ENCODE measurements around the gene TRAM1L1. TPM values are rescaled to one million over a fixed set of nuclear protein-coding genes. Genes with fewer than 3 reads are reported as not detected.

Gene TRAM1L1
- total RNA-seq, 1 donor from 2014 or later = not detected

- no peaks in the 10 kb centered on the region for H3K36me3 Mint-ChIP-seq (ENCODE audit: low read depth)
- H3K27ac Mint-ChIP-seq = no peak overlapping the region
- peaks cover 6% of the 10 kb centered on the region for H3K9me3 Mint-ChIP-seq
- ChIA-PET CTCF (no interaction called here), POLR2A (no interaction called here)
- DNase-seq (no peak), ATAC-seq (ENCODE audit: low read depth) (no peak)
- TF ChIP-seq CTCF (IDR thresholded peaks at IDR 0.05) = no peak
- intact Hi-C loops (cut with micrococcal nuclease) = no loop called here
- no peaks in the 10 kb centered on the region for H3K4me1 Mint-ChIP-seq
- no peak overlapping the region for H3K4me3 Mint-ChIP-seq
- no peaks in the 10 kb centered on the region for H3K27me3 Mint-ChIP-seq
Measured at GRCh38 chr4:117077760-117078159, 7.6 kb downstream of the TRAM1L1 start.

- ChIA-PET CTCF (no interaction called here), POLR2A (no interaction called here)
- H3K9me3 Mint-ChIP-seq = no peaks in the 10 kb centered on the region
- no peak overlapping the region for H3K4me3 Mint-ChIP-seq
- ATAC-seq (ENCODE audit: low read depth) (no peak), DNase-seq (no peak)
- H3K27ac Mint-ChIP-seq = no peak overlapping the region
- no peak for TF ChIP-seq CTCF (IDR thresholded peaks at IDR 0.05)
- intact Hi-C loops (cut with micrococcal nuclease) = no loop called here
- H3K36me3 Mint-ChIP-seq (ENCODE audit: low read depth) = no peaks in the 10 kb centered on the region
- no peaks in the 10 kb centered on the region for H3K27me3 Mint-ChIP-seq
- no peaks in the 10 kb centered on the region for H3K4me1 Mint-ChIP-seq
Measured at GRCh38 chr4:117068120-117068519, 17.3 kb downstream of the TRAM1L1 start.

GRCh38 chr4:117063961-117064696 lies 21.2 kb downstream of the TRAM1L1 start:
- no peak for TF ChIP-seq CTCF (IDR thresholded peaks at IDR 0.05)
- H3K4me1 Mint-ChIP-seq = no peaks in the 10 kb centered on the region
- no peak overlapping the region for H3K4me3 Mint-ChIP-seq
- peaks cover 6% of the 10 kb centered on the region for H3K9me3 Mint-ChIP-seq
- DNase-seq (no peak), ATAC-seq (ENCODE audit: low read depth) (no peak)
- POLR2A ChIA-PET = no interaction called here
- H3K36me3 Mint-ChIP-seq (ENCODE audit: low read depth) = no peaks in the 10 kb centered on the region
- no peaks in the 10 kb centered on the region for H3K27me3 Mint-ChIP-seq
- no peak overlapping the region for H3K27ac Mint-ChIP-seq
- intact Hi-C loops (cut with micrococcal nuclease) = no loop called here
- CTCF ChIA-PET = no interaction called here

- no peak overlapping the region for H3K27ac Mint-ChIP-seq
- H3K4me1 Mint-ChIP-seq = no peaks in the 10 kb centered on the region
- intact Hi-C loops (cut with micrococcal nuclease) = no loop called here
- POLR2A ChIA-PET = no interaction called here
- H3K36me3 Mint-ChIP-seq (ENCODE audit: low read depth) = no peaks in the 10 kb centered on the region
- CTCF ChIA-PET = no interaction called here
- ATAC-seq (ENCODE audit: low read depth) = no peak
- H3K4me3 Mint-ChIP-seq = no peak overlapping the region
- H3K9me3 Mint-ChIP-seq = peaks cover 3% of the 10 kb centered on the region
- no peak for TF ChIP-seq CTCF (IDR thresholded peaks at IDR 0.05)
- no peaks in the 10 kb centered on the region for H3K27me3 Mint-ChIP-seq
- DNase-seq = no peak
Measured at GRCh38 chr4:117042962-117043361, 42.4 kb downstream of the TRAM1L1 start.

Data from activated B cell treated with CpG ODN at 0.5 μM for 24 hours (primary cell).